ENCODE data around the gene RNPC3.

Gene RNPC3

DNA sequence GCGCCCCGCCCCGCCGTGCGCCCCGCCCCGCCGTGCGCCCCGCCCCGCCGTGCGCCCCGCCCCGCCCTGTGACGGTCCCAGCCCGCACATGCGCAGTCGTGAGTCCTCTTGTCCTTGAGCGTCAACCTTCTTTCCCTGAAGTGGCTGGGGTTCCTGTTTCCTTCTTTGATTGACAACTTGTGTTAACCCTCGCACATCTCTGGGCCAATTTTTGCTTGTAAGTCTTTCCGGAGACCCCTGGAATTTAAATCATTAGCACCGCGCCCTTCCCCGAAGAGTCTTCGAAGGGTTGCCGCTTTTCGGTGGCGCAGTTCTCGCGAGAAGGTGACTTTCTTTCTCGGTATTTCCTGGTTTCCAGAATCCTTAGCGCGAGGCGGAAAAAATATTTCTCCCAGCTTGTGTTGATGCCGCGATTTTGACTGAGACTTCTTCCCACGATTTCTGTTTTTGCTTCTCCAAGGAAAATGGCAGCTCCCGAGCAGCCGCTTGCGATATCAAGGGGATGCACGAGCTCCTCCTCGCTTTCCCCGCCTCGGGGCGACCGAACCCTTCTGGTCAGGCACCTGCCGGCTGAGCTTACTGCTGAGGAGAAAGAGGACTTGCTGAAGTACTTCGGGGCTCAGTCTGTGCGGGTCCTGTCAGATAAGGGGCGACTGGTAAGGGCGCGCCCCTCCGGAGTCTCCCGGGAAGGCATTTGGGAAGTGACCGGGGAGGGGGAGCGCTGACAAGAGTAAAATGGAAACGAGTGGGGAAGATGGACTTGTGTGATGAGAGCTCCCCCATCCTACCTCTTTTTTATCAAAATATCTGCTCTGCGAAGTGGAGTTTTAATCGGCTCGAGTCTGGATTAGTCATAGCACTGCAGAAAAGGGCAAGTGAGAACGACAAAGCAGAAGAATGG is at the start of gene RNPC3:
TSS of gene RNPC3 (plus strand) at position 93 of the 901 bp plus-strand sequence. CDS start at position 465, 372 bp downstream.
- DNase-seq (ENCODE audit: low read depth): peak; percentile 79

DNA sequence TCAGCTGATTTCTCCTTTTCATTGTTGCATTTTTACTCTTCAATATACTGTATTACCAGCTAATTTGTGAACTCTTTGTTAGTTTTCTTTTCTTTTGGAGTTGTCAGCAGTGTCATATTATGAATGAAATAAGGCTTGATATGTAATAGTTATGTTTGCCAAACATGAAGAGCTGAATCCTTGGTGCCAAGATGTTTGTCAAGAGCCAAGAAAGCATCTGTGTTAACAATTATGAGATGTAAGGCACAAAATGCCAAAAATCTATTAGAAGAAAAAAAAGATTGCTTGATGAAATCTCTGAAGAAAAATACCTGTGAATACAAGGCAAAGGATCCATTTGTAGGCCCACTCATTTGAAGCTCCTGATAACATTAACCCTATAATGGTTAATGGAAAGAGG is 48.4 kb upstream of the RNPC3 start:
- DNase-seq (ENCODE audit: low read depth): no peak

DNA sequence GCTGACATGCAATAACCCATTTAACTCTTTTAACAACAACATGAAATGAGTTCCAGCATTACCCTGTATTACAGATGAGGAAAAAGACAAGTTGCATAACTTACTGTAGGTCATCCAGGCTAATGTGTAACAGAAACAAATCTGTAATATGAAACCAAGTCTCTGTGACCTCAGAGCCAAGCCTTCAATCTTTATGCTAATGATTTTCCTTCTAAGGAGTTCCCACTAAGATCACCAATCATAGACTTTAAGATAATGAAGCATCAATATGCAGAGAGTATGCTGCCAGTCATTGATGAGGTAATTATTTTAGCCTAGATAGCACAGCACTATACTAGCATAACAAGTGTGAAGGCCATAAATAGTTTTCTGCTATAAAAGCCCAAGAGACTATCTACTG is 35.6 kb upstream of the RNPC3 start:
- peak; percentile 12 for DNase-seq (ENCODE audit: low read depth)

DNA sequence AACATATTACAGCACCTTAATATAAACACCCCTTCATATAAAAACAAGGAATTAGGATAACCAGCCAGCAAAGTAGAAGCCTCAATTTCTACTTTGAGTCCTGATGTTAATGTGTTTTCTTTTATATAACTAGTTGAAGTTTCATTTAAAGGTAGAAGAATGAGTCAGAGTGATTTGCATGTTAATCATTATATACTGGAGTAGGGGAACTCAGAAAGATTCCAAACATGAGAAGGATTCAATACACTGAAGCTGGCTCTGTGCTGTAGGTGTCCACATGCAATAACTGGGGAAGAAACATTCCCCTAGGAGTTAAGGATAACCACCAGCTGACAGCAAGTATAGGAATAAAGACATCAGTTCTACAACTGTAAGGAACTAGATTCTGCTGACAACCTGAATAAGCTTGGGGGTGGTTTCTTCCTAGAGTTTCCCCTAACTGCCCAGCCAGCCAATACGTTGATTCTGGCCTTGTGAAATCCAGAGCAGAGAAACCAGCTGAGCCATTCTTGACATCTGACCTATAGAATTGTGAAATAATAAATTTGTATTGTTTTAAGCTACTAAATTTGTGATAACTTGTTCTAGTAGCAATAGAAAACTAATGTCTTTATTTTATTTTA is 33.4 kb upstream of the RNPC3 start:
- no peak for DNase-seq (ENCODE audit: low read depth)

DNA sequence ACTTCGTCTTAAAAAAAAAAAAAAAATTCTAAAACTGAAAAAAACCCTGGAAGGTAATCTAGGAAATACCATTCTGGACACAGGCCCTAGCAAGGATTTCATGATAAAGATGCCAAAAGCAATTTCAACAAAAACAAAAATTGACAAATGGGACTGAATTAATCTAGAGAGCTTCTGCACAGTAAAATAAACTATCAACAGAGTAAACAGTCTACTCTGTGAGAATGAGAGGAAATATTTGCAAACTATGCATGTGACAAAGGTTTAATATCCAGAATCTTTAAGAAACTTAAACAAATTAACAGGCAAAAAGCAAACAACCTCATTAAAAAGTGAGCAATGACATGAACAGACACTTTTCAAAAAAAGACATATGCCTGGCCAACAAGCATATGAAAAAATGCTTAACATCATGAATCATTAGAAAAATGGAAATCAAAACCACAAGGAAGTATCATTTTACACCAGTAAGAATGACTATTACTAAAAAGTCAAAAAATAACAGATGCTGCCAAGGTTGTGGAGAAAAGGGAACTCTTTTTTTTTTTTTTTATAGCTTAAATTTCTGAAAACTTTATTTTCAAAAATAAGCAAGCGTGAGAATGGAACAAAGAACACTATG is 29.4 kb upstream of the RNPC3 start:
- peak; percentile 17 for DNase-seq (ENCODE audit: low read depth)

DNA sequence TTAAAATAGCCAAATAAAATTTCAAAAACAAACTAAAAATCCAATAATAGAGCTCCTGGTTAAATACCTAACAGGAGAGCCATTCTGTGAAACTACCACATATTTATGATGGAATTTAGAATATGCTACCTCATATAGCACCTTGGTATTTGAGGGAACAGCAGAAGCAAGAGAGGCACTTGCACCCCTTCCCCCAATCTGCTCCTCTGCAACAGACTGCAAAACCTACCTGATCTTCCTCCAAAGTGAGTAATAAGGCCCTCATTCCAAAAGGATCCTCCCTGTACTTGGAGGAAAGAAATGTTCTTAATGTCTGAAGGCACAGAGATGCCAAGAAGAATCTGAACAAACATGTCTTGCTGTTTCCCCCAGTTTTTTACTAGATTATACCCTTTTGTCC is 28.1 kb upstream of the RNPC3 start:
- no peak for DNase-seq (ENCODE audit: low read depth)

GRCh38 chr1:103509250-103509649 is 16.2 kb upstream of the RNPC3 start:
- no peak for DNase-seq (ENCODE audit: low read depth)

DNA sequence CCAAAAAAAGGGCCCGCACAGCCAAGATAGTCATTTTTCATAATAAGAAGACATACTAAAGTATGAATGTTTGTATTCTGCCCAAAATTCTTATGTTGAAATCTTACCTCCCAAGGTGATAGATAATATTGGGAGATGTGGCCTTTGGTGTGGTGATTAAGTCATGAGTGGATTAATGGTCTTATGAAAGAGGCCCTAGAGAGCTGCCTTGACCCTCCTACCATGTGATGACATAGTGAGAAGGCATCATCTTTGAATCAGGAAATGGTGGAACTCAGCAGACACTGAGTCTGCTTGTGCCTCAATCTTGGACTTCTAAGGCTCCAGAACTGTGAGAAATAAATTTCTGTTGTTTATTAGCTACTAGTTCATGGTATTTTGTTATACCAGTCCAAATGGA is 11.8 kb upstream of the RNPC3 start:
- DNase-seq (ENCODE audit: low read depth): no peak

- DNase-seq (ENCODE audit: low read depth): peak; percentile 45
These were observed 10.5 kb upstream of the RNPC3 start for GRCh38 chr1:103514920-103515503.

DNA sequence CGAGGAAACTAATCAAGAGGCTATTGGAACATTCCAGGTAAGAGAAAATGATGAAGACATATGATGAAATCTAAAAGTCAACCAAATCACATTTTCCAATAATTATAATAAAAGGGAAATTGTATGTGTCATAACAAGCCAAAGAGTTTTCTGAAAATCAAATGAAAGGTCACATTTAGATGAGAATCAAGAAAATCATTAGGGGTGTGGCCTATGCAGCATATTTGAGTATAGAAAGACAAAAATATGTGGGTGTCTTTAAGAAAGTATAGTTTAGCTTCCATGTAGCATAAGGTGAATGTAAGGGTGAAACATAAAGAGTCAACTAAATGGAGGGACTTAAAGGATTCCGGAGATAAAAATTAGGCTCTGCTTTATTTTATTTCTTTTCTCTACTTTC is 9.2 kb upstream of the RNPC3 start:
- no peak for DNase-seq (ENCODE audit: low read depth)

DNA sequence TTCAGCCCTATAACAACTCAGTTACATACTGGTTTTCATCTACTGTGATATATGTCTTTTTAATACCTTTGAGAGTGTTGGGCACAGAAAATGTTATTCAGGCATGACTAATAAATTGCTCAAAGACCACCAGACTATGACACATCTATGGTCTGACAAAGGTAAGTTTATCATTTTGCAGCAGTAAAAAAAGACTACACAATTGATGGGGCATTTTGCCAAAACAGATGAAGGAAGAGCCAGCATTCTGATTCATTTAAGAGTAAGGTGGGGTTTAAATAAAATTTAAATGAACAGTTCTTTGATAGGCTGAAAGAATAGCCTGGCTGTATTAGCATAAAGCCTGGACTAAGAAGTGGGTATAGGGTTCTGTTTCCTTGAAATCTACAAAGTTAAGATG is 8.8 kb upstream of the RNPC3 start:
- DNase-seq (ENCODE audit: low read depth): no peak

GRCh38 chr1:103517380-103518047 is 8.0 kb upstream of the RNPC3 start:
- DNase-seq (ENCODE audit: low read depth): no peak

DNA sequence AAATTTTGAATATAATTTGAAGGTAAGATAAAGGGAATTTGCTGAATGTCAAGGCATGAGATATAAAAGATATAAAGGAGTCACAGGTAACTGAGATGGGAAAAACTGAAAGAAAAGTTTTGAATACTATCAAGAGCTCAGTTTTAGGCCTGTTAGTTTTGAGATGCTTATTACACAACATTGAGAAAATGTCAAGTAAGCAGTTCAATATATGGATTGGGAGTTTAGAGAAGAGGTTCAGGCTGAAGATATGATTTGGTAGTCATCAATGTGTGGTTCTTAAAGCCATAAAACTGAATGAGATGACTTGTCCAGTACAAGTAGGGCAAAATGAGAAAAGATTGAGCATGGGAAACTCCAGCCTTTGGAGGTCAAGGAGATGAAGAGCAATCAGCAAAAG is 4.7 kb upstream of the RNPC3 start:
- no peak for DNase-seq (ENCODE audit: low read depth)

DNA sequence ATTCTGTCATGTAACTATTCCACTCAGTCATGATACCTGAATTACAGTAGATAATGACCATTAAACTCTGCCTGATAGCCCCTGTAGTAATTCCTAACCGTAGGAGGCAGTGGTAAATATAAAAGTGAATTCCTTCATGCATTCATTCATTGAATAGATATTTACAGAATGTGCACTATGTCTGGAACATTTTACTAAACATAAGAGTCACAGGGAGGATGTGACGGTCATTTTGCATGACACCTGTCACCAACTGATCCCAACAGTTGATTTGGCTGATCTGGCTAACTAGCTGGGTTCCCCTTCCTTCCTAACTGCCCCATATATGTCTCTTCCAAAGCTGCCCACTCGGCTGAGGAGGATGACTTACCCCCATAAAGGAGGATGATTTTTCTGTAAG is 2.2 kb upstream of the RNPC3 start:
- DNase-seq (ENCODE audit: low read depth): no peak

- DNase-seq (ENCODE audit: low read depth): peak; percentile 12
These were observed 339 bp upstream of the RNPC3 start for GRCh38 chr1:103525114-103525606.

GRCh38 chr1:103527331-103527730 is 1.8 kb downstream of the RNPC3 start:
- no peak for DNase-seq (ENCODE audit: low read depth)

DNA sequence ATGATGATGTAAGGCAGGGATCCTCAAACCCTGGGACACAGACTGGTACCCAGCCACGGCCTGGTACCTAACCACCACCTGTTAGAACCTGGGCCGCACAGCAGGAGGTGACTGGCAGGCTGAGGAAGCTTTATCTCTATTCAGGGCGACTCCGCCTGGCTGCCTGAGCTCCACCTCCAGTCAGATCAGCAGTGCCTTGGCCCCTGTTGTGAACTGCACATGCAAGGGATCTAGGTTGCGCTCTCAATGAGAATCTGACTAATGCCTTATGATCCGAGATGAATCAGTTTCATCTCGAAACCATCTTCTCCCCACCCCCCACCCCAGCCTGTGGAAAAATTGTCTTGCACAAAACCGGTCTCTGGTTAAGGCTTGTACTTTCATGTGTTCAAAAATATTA is 4.2 kb downstream of the RNPC3 start:
- DNase-seq (ENCODE audit: low read depth): no peak

- DNase-seq (ENCODE audit: low read depth): no peak
These were observed 12.7 kb downstream of the RNPC3 start for GRCh38 chr1:103538226-103538625.

- DNase-seq (ENCODE audit: low read depth): no peak
These were observed 15.9 kb downstream of the RNPC3 start for GRCh38 chr1:103541431-103541830.

GRCh38 chr1:103546496-103546895 is 21.0 kb downstream of the RNPC3 start:
- DNase-seq (ENCODE audit: low read depth): no peak

GRCh38 chr1:103547840-103548239 is 22.3 kb downstream of the RNPC3 start:
- no peak for DNase-seq (ENCODE audit: low read depth)

DNA sequence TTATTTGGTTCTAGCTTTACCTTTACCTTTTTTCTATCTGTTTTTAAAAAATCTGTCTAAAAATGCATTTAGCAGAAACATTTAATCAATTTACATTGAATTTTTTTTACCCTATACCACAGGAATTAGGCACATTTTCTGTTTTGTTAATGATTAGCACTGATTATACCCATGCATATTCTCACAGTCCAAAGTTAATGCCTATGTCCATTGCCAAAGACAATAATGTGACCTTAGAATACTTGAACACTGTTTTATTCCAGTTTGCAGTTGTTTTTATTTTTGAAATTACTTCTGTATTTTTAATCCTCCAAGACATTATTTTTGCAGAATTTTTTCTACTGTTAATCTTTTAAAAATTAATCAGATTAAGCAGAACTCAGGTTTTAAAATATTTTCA is 34.9 kb downstream of the RNPC3 start:
- no peak for DNase-seq (ENCODE audit: low read depth)

Measured in fibroblast of the conjunctiva (primary cell).